Measurements from ENCODE around the gene DLG5. TPM values are rescaled to one million over a fixed set of nuclear protein-coding genes. Genes with fewer than 3 reads are reported as not detected.
A peak's percentile ranks its signal among the peaks of the same experiment; 100 is the strongest.

DLG5 gene
- total RNA-seq, 1 donor from 2014 or later = 58.4 TPM

DNA sequence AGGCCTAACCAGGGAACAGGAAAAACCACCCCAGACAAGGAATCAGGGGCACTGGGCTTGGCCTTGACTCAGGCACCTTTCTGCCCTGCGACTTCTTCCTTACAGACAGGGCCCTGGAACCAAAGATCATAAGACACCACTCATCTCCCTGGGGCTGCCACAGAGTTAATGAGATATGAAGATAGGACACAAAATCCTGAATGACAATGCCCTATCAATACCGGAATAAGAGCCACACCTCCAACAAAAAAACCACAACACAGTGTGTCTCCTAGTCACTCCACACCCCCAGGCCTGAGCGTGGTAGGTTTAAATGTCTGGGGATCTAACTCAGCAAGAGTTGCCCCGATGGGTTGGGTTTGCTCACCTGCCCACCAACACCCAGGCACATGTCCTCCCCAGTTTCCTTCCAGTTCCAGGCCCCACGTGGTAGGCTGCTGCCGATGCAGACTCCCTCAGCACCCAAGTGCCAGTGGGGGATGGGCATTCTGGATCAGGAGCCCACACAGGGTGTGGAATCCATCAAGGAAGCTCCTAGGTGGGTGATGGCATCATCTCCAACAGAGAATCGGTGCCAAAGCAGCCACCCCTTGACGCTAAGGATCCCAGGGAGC lies 3.9 kb downstream of the DLG5 start:
- Histone ChIP-seq H3K79me2 (ENCODE audit: insufficient read depth, low read length) (peaks cover 81% of the 10 kb centered on the region), H2AFZ (ENCODE audit: low read depth, low read length) (no peak overlapping the region), H3K9me3 (ENCODE audit: insufficient read depth, low read depth, low read length) (no peaks in the 10 kb centered on the region), H3K27me3 (ENCODE audit: insufficient read depth, low read length) (no peaks in the 10 kb centered on the region), H3K4me3 (ENCODE audit: insufficient read depth, low read depth, low read length) (no peak overlapping the region), H3K36me3 (ENCODE audit: insufficient read depth, low read length) (no peaks in the 10 kb centered on the region), H4K20me1 (ENCODE audit: insufficient read depth, low read length) (peaks cover 75% of the 10 kb centered on the region), H3K4me1 (ENCODE audit: insufficient read depth, low read length) (peaks cover 26% of the 10 kb centered on the region), H3K9ac (ENCODE audit: low read length) (no peak overlapping the region), H3K4me2 (ENCODE audit: low read length) (no peak overlapping the region), H3K27ac (ENCODE audit: low read depth, low read length) (no peak overlapping the region)
- peaks cover 2% of the 10 kb centered on the region for H3K9me3 Mint-ChIP-seq (ENCODE audit: unreplicated experiment)
- H3K27ac Mint-ChIP-seq (ENCODE audit: unreplicated experiment) = peak overlapping the region; percentile 12
- peaks cover 8% of the 10 kb centered on the region for H3K36me3 Mint-ChIP-seq (ENCODE audit: low read depth, unreplicated experiment)
- no peak overlapping the region for H3K4me3 Mint-ChIP-seq (ENCODE audit: unreplicated experiment)
- no peaks in the 10 kb centered on the region for H3K27me3 Mint-ChIP-seq (ENCODE audit: low read depth, unreplicated experiment)
- DNase-seq (ENCODE audit: low read depth) (no peak), FAIRE-seq (no peak)
- TF ChIP-seq, protein P1, sequence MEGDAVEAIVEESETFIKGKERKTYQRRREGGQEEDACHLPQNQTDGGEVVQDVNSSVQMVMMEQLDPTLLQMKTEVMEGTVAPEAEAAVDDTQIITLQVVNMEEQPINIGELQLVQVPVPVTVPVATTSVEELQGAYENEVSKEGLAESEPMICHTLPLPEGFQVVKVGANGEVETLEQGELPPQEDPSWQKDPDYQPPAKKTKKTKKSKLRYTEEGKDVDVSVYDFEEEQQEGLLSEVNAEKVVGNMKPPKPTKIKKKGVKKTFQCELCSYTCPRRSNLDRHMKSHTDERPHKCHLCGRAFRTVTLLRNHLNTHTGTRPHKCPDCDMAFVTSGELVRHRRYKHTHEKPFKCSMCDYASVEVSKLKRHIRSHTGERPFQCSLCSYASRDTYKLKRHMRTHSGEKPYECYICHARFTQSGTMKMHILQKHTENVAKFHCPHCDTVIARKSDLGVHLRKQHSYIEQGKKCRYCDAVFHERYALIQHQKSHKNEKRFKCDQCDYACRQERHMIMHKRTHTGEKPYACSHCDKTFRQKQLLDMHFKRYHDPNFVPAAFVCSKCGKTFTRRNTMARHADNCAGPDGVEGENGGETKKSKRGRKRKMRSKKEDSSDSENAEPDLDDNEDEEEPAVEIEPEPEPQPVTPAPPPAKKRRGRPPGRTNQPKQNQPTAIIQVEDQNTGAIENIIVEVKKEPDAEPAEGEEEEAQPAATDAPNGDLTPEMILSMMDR (IDR thresholded peaks at IDR 0.05; ENCODE audit: insufficient read depth, low read depth, low read length) = no peak
- TF ChIP-seq EZH2 (IDR thresholded peaks at IDR 0.05; ENCODE audit: insufficient read depth, low read length) = no peak
- peaks cover 53% of the 10 kb centered on the region for H3K4me1 Mint-ChIP-seq (ENCODE audit: low read depth, unreplicated experiment)

GRCh38 chr10:77922055-77922454 lies 4.5 kb downstream of the DLG5 start:
- H3K4me1 Mint-ChIP-seq (ENCODE audit: low read depth, unreplicated experiment) = peaks cover 50% of the 10 kb centered on the region
- H3K4me3 ChIP-seq (ENCODE audit: insufficient read depth, low read depth, low read length) = no peak overlapping the region
- no peaks in the 10 kb centered on the region for H3K36me3 ChIP-seq (ENCODE audit: insufficient read depth, low read length)
- H3K4me1 ChIP-seq (ENCODE audit: insufficient read depth, low read length) = peaks cover 26% of the 10 kb centered on the region
- DNase-seq (ENCODE audit: low read depth) = no peak
- H3K27me3 ChIP-seq (ENCODE audit: insufficient read depth, low read length) = no peaks in the 10 kb centered on the region
- FAIRE-seq = no peak
- H3K27ac Mint-ChIP-seq (ENCODE audit: unreplicated experiment) = no peak overlapping the region
- peaks cover 8% of the 10 kb centered on the region for H3K36me3 Mint-ChIP-seq (ENCODE audit: low read depth, unreplicated experiment)
- no peak overlapping the region for H3K9ac ChIP-seq (ENCODE audit: low read length)
- peaks cover 87% of the 10 kb centered on the region for H3K79me2 ChIP-seq (ENCODE audit: insufficient read depth, low read length)
- H3K27ac ChIP-seq (ENCODE audit: low read depth, low read length) = no peak overlapping the region
- no peak overlapping the region for H3K4me2 ChIP-seq (ENCODE audit: low read length)
- H3K4me3 Mint-ChIP-seq (ENCODE audit: unreplicated experiment) = no peak overlapping the region
- TF ChIP-seq EZH2 (IDR thresholded peaks at IDR 0.05; ENCODE audit: insufficient read depth, low read length) = no peak
- TF ChIP-seq, protein P1 (IDR thresholded peaks at IDR 0.05; ENCODE audit: insufficient read depth, low read depth, low read length) = no peak
- peaks cover 1% of the 10 kb centered on the region for H3K9me3 Mint-ChIP-seq (ENCODE audit: unreplicated experiment)
- H2AFZ ChIP-seq (ENCODE audit: low read depth, low read length) = no peak overlapping the region
- no peaks in the 10 kb centered on the region for H3K9me3 ChIP-seq (ENCODE audit: insufficient read depth, low read depth, low read length)
- peaks cover 81% of the 10 kb centered on the region for H4K20me1 ChIP-seq (ENCODE audit: insufficient read depth, low read length)
- no peaks in the 10 kb centered on the region for H3K27me3 Mint-ChIP-seq (ENCODE audit: low read depth, unreplicated experiment)

DNA sequence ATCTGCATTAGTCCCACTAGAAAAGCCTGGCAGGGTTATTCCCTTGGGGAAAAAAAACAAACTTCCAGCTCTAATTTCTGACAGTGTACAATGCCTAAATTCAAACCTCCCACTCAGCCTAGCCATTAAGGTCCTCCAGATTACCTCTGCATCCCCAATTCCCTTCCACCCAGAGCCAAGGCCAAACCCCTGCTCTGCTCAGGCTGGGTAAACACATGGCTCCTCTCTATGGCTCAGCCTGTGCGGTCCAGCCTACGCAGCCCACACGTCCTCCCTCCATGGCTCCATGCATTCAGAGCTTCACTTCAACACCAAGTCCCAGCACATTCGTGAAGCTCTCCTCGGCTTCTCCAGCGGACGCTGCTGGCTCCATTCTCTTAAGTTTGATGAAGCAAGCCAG lies 5.2 kb downstream of the DLG5 start:
- DNase-seq (ENCODE audit: low read depth) (no peak), FAIRE-seq (no peak)
- H3K4me1 ChIP-seq (ENCODE audit: insufficient read depth, low read length) = peaks cover 26% of the 10 kb centered on the region
- H4K20me1 ChIP-seq (ENCODE audit: insufficient read depth, low read length) = peaks cover 85% of the 10 kb centered on the region
- Mint-ChIP-seq H3K4me3 (ENCODE audit: unreplicated experiment) (no peak overlapping the region), H3K9me3 (ENCODE audit: unreplicated experiment) (peaks cover 1% of the 10 kb centered on the region), H3K36me3 (ENCODE audit: low read depth, unreplicated experiment) (peaks cover 8% of the 10 kb centered on the region), H3K27ac (ENCODE audit: unreplicated experiment) (no peak overlapping the region), H3K27me3 (ENCODE audit: low read depth, unreplicated experiment) (no peaks in the 10 kb centered on the region), H3K4me1 (ENCODE audit: low read depth, unreplicated experiment) (peaks cover 50% of the 10 kb centered on the region)
- no peaks in the 10 kb centered on the region for H3K27me3 ChIP-seq (ENCODE audit: insufficient read depth, low read length)
- no peak overlapping the region for H2AFZ ChIP-seq (ENCODE audit: low read depth, low read length)
- H3K4me2 ChIP-seq (ENCODE audit: low read length) = no peak overlapping the region
- H3K9me3 ChIP-seq (ENCODE audit: insufficient read depth, low read depth, low read length) = no peaks in the 10 kb centered on the region
- peaks cover 92% of the 10 kb centered on the region for H3K79me2 ChIP-seq (ENCODE audit: insufficient read depth, low read length)
- H3K36me3 ChIP-seq (ENCODE audit: insufficient read depth, low read length) = no peaks in the 10 kb centered on the region
- TF ChIP-seq, protein P1 (IDR thresholded peaks at IDR 0.05; ENCODE audit: insufficient read depth, low read depth, low read length) = no peak
- TF ChIP-seq EZH2 (IDR thresholded peaks at IDR 0.05; ENCODE audit: insufficient read depth, low read length) = no peak
- H3K9ac ChIP-seq (ENCODE audit: low read length) = no peak overlapping the region
- no peak overlapping the region for H3K4me3 ChIP-seq (ENCODE audit: insufficient read depth, low read depth, low read length)
- no peak overlapping the region for H3K27ac ChIP-seq (ENCODE audit: low read depth, low read length)

All from astrocyte (in vitro differentiated cells and primary cell).